GM23338 (cell line): ENCODE data around the gene TTF1. TPM values are rescaled to one million over a fixed set of nuclear protein-coding genes. Genes with fewer than 3 reads are reported as not detected.

Experiments
- ATAC-seq: fragments of 200-7000 bp; cut with Tn5 transposase; 3 replicates; pipeline ENCODE4 v1.9.1; 2020
- DNase-seq: peaks from one replicate; pipeline ENCODE4 v3.0.0-alpha.2; 2015; ENCODE audit warnings: low spot score
- H2AFZ ChIP-seq: fragments of 200-600 bp; sonication (generic); 2 replicates; pipeline ENCODE4 v1.8.0; 2016; ENCODE audit warnings: antibody characterized with exemption, mild to moderate bottlenecking, moderate library complexity
- H3F3A ChIP-seq: fragments of 200-600 bp; sonication (generic); replicated peaks from 2 replicates; pipeline ENCODE4 v1.8.0; 2017; ENCODE audit warnings: antibody characterized with exemption, mixed run types, low read depth
- H3K27ac ChIP-seq: fragments of 200-600 bp; sonication (generic); 2 replicates; pipeline ENCODE4 v1.6.1; 2016; ENCODE audit warnings: low read depth
- H3K27me3 ChIP-seq: fragments of 200-600 bp; sonication (generic); 2 replicates; pipeline ENCODE4 v1.8.0; 2016; ENCODE audit warnings: mild to moderate bottlenecking, mixed run types, moderate library complexity; ENCODE audit not compliant: insufficient read depth
- H3K36me3 ChIP-seq: fragments of 200-600 bp; sonication (generic); 2 replicates; pipeline ENCODE4 v1.8.0; 2016; ENCODE audit warnings: mild to moderate bottlenecking; ENCODE audit not compliant: insufficient read depth
- H3K4me1 ChIP-seq: fragments of 200-600 bp; sonication (generic); 2 replicates; pipeline ENCODE4 v1.8.0; 2016; ENCODE audit warnings: mild to moderate bottlenecking, moderate library complexity; ENCODE audit not compliant: insufficient read depth
- H3K4me2 ChIP-seq: fragments of 200-600 bp; sonication (generic); 2 replicates; pipeline ENCODE4 v1.7.1; 2017; ENCODE audit warnings: mixed run types
- H3K4me3 ChIP-seq: fragments of 200-600 bp; sonication (generic); 2 replicates; pipeline ENCODE4 v1.6.1; 2016; ENCODE audit warnings: mixed run types
- H3K79me2 ChIP-seq: fragments of 200-600 bp; sonication (generic); replicated peaks from 2 replicates; pipeline ENCODE4 v1.8.0; 2017; ENCODE audit warnings: mild to moderate bottlenecking; ENCODE audit not compliant: insufficient read depth
- H3K9me2 ChIP-seq: fragments of 200-600 bp; sonication (generic); 2 replicates; pipeline ENCODE4 v1.8.0; 2017; ENCODE audit not compliant: insufficient read depth
- H4K20me1 ChIP-seq: fragments of 200-600 bp; sonication (generic); replicated peaks from 2 replicates; pipeline ENCODE4 v1.8.0; 2017; ENCODE audit warnings: mild to moderate bottlenecking; ENCODE audit not compliant: insufficient read depth
- H3K27ac Mint-ChIP-seq: 2 replicates; pipeline ENCODE4 v1.8.0; 2020; ENCODE audit warnings: inconsistent platforms, mild to moderate bottlenecking, moderate library complexity, mixed read lengths
- H3K27me3 Mint-ChIP-seq: 3 replicates; pipeline ENCODE4 v1.8.0; 2022; ENCODE audit warnings: low read depth, mild to moderate bottlenecking, moderate library complexity, mixed read lengths, inconsistent platforms; ENCODE audit not compliant: insufficient read depth, poor library complexity
- H3K36me3 Mint-ChIP-seq: 3 replicates; pipeline ENCODE4 v1.8.0; 2021; ENCODE audit warnings: low read depth, mild to moderate bottlenecking, inconsistent platforms, moderate library complexity, mixed read lengths
- H3K4me1 Mint-ChIP-seq: 3 replicates; pipeline ENCODE4 v1.8.0; 2020; ENCODE audit warnings: mild to moderate bottlenecking, inconsistent platforms, mixed read lengths
- H3K4me3 Mint-ChIP-seq: 3 replicates; pipeline ENCODE4 v1.8.0; 2021; ENCODE audit warnings: moderate library complexity, mild to moderate bottlenecking, inconsistent platforms, mixed read lengths
- H3K9me3 Mint-ChIP-seq: 3 replicates; pipeline ENCODE4 v1.8.0; 2020; ENCODE audit warnings: moderate library complexity, mild to moderate bottlenecking, inconsistent platforms, mixed read lengths
- CREB1 ChIP-seq: fragments of 250-450 bp; sonication (Bioruptor Pico); IDR thresholded peaks from 2 replicates; pipeline ENCODE4 v1.5.0; 2020; ENCODE audit warnings: low read depth, mild to moderate bottlenecking, moderate library complexity
- EZH2 ChIP-seq: fragments of 200-600 bp; sonication (generic); IDR thresholded peaks from one replicate; pipeline ENCODE4 v1.8.0; 2017; ENCODE audit warnings: antibody characterized with exemption, mild to moderate bottlenecking, low read depth; ENCODE audit not compliant: unreplicated experiment
- EZH2phosphoT487 ChIP-seq: fragments of 200-600 bp; sonication (generic); IDR thresholded peaks from one replicate; pipeline ENCODE4 v1.8.1; 2018; ENCODE audit warnings: antibody characterized with exemption; ENCODE audit not compliant: unreplicated experiment
- JUNB ChIP-seq: IDR thresholded peaks from one replicate; pipeline ENCODE4 v1.6.1; 2016; ENCODE audit warnings: antibody characterized with exemption; ENCODE audit not compliant: unreplicated experiment
- NANOG ChIP-seq: IDR thresholded peaks from 2 replicates; pipeline ENCODE4 v1.6.1; 2016; ENCODE audit warnings: antibody characterized with exemption, borderline replicate concordance
- POLR2AphosphoS5 ChIP-seq: IDR thresholded peaks from 2 replicates; pipeline ENCODE4 v1.6.1; 2016; ENCODE audit warnings: antibody characterized with exemption, low read depth
- STAT1 ChIP-seq: IDR thresholded peaks from one replicate; pipeline ENCODE4 v1.6.1; 2016; ENCODE audit warnings: antibody characterized with exemption; ENCODE audit not compliant: unreplicated experiment
- ZNF114 ChIP-seq: fragments of 250-450 bp; sonication (Bioruptor Pico); IDR thresholded peaks from 2 replicates; pipeline ENCODE4 v1.5.0; 2020; ENCODE audit warnings: mild to moderate bottlenecking, moderate library complexity
- ZNF331 ChIP-seq: fragments of 250-450 bp; sonication (Bioruptor Pico); IDR thresholded peaks from 2 replicates; pipeline ENCODE4 v1.5.0; 2020; ENCODE audit warnings: low read depth, mild to moderate bottlenecking, moderate library complexity
- polyA plus RNA-seq: library from polyadenylated mRNA; unstranded; fragments of >200 nt; fragmentation: Nextera tagmentation; extraction: Ambion mirVana; gene quantifications from 2 replicates; pipeline ENCODE4 v1.2.1, GENCODE V29; 2016
- total RNA-seq: library from RNA; depleted of rRNA; stranded (reverse); fragments of >200 nt; shearing (Covaris generic); gene quantifications from 2 replicates; pipeline ENCODE4 v1.2.3, GENCODE V29; 2014
- TF ChIP-seq, protein P1 (sequence below), 2 experiments: fragments of 200-600 bp in 1 of 2; sonication (generic) in 1 of 2; conservative IDR thresholded peaks; 2 replicates each; pipeline versions ENCODE4 v1.5.1 to v1.6.1; 2016 to 2017; ENCODE audit warnings: antibody characterized with exemption in 2 of 2, low read depth in 2 of 2, mild to moderate bottlenecking in 2 of 2, moderate library complexity in 1 of 2
- TF ChIP-seq, protein P2 (sequence below): IDR thresholded peaks from one replicate; pipeline ENCODE4 v1.6.1; 2018; ENCODE audit warnings: antibody characterized with exemption; ENCODE audit not compliant: unreplicated experiment

The TTF1 gene
- total and polyA plus RNA-seq, 2 experiments from 2014 or later = 14.9 to 25.0 TPM

DNA sequence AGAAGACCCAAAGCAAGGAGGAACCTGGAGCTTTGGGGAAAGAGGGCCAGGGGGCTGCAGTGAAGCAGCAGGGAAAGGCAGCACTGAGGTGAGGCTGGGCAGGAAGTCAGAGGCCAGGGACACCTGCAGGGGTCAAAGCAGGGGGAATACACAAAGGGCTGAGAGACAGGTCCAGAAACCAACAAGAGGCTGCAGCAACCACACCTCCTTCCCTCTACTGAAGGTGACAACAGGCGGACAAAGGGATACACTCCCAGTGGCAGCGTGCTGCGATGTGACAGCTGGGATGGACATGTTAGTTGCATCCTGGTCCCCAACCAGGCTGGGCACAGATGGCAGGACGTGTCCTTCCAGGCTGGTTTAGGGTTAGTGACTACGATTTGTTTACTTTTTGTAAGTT lies 15.9 kb upstream of the TTF1 start:
- Mint-ChIP-seq H3K9me3 (no peaks in the 10 kb centered on the region), H3K36me3 (no peaks in the 10 kb centered on the region), H3K27me3 (peaks cover 19% of the 10 kb centered on the region)

DNA sequence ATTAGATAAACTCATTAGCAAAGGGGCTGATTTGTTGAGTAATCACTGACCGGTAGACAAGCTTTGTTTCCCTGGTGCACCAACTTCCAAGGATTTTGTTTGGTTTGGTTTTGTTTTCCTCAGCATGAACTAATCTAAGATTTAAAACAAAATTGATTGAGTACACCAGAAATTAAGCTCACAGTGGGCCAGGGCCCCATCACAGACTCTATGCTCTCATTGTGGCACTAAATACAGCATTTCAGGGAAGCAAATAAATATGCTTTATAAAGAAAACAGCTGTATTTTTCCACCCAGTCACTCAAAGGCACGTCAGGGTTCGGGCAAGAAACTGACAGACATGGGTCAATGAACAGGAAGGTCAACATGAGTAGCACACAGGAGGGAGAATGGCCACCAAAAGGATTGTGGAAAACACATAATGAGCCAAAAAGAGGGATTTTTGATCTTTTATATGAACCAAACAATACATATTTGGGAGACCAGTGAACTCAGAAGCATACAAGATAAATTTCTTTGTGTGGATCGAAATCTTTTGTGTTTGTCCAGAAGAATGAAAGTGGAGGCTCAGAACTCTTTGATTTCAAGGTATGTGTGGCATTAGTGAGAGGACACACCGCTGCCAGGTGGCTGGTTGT lies 12.2 kb upstream of the TTF1 start:
- no peak overlapping the region for H3K4me2 ChIP-seq
- Mint-ChIP-seq H3K9me3 (no peaks in the 10 kb centered on the region), H3K4me3 (no peak overlapping the region)
- TF ChIP-seq ZNF114 (CRISPR knock-in tag) = no peak
- TF ChIP-seq STAT1 = no peak
- no peak for TF ChIP-seq EZH2
- TF ChIP-seq JUNB = no peak
- TF ChIP-seq NANOG = no peak
- TF ChIP-seq, protein P1, sequence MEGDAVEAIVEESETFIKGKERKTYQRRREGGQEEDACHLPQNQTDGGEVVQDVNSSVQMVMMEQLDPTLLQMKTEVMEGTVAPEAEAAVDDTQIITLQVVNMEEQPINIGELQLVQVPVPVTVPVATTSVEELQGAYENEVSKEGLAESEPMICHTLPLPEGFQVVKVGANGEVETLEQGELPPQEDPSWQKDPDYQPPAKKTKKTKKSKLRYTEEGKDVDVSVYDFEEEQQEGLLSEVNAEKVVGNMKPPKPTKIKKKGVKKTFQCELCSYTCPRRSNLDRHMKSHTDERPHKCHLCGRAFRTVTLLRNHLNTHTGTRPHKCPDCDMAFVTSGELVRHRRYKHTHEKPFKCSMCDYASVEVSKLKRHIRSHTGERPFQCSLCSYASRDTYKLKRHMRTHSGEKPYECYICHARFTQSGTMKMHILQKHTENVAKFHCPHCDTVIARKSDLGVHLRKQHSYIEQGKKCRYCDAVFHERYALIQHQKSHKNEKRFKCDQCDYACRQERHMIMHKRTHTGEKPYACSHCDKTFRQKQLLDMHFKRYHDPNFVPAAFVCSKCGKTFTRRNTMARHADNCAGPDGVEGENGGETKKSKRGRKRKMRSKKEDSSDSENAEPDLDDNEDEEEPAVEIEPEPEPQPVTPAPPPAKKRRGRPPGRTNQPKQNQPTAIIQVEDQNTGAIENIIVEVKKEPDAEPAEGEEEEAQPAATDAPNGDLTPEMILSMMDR (conservative IDR thresholded peaks at IDR 0.05; ENCODE audit: low read depth in 2 of 2) = no peak
- no peak for TF ChIP-seq ZNF331
- no peak for TF ChIP-seq POLR2AphosphoS5
- no peak for TF ChIP-seq CREB1

More for the DNA sequence above, 15.9 kb upstream of the TTF1 start:
- Histone ChIP-seq H3K36me3 (no peaks in the 10 kb centered on the region), H3K27me3 (no peaks in the 10 kb centered on the region), H4K20me1 (no peaks in the 10 kb centered on the region), H3F3A (no peaks in the 10 kb centered on the region), H2AFZ (no peak overlapping the region), H3K4me3 (no peak overlapping the region), H3K79me2 (no peaks in the 10 kb centered on the region), H3K4me2 (no peak overlapping the region), H3K4me1 (peaks cover 27% of the 10 kb centered on the region), H3K27ac (no peak overlapping the region), H3K9me2 (no peaks in the 10 kb centered on the region)
- no peak overlapping the region for H3K27ac Mint-ChIP-seq
- H3K4me3 Mint-ChIP-seq = no peak overlapping the region
- TF ChIP-seq STAT1 (no peak), ZNF114 (CRISPR knock-in tag) (no peak), EZH2phosphoT487 (no peak), EZH2 (no peak), POLR2AphosphoS5 (no peak), JUNB (no peak), CREB1 (no peak)
- TF ChIP-seq, protein P2, sequence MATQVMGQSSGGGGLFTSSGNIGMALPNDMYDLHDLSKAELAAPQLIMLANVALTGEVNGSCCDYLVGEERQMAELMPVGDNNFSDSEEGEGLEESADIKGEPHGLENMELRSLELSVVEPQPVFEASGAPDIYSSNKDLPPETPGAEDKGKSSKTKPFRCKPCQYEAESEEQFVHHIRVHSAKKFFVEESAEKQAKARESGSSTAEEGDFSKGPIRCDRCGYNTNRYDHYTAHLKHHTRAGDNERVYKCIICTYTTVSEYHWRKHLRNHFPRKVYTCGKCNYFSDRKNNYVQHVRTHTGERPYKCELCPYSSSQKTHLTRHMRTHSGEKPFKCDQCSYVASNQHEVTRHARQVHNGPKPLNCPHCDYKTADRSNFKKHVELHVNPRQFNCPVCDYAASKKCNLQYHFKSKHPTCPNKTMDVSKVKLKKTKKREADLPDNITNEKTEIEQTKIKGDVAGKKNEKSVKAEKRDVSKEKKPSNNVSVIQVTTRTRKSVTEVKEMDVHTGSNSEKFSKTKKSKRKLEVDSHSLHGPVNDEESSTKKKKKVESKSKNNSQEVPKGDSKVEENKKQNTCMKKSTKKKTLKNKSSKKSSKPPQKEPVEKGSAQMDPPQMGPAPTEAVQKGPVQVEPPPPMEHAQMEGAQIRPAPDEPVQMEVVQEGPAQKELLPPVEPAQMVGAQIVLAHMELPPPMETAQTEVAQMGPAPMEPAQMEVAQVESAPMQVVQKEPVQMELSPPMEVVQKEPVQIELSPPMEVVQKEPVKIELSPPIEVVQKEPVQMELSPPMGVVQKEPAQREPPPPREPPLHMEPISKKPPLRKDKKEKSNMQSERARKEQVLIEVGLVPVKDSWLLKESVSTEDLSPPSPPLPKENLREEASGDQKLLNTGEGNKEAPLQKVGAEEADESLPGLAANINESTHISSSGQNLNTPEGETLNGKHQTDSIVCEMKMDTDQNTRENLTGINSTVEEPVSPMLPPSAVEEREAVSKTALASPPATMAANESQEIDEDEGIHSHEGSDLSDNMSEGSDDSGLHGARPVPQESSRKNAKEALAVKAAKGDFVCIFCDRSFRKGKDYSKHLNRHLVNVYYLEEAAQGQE = no peak
- TF ChIP-seq, protein P1 (conservative IDR thresholded peaks at IDR 0.05; ENCODE audit: low read depth in 2 of 2) = no peak
- ATAC-seq (no peak), DNase-seq (no peak)
- peaks cover 38% of the 10 kb centered on the region for H3K4me1 Mint-ChIP-seq

More for the DNA sequence above, 12.2 kb upstream of the TTF1 start:
- Histone ChIP-seq H3K9me2 (no peaks in the 10 kb centered on the region), H3K4me3 (no peak overlapping the region), H3K36me3 (no peaks in the 10 kb centered on the region), H2AFZ (no peak overlapping the region), H3K27ac (no peak overlapping the region), H3K27me3 (no peaks in the 10 kb centered on the region), H3K79me2 (no peaks in the 10 kb centered on the region), H3F3A (no peaks in the 10 kb centered on the region), H4K20me1 (no peaks in the 10 kb centered on the region), H3K4me1 (peaks cover 12% of the 10 kb centered on the region)
- H3K27ac Mint-ChIP-seq = no peak overlapping the region
- H3K4me1 Mint-ChIP-seq = peaks cover 22% of the 10 kb centered on the region
- H3K36me3 Mint-ChIP-seq = no peaks in the 10 kb centered on the region
- ATAC-seq = no peak
- no peak for DNase-seq
- peaks cover 14% of the 10 kb centered on the region for H3K27me3 Mint-ChIP-seq
